SW480 (cell line): Measurements from ENCODE around the gene DISP3.

ENCODE experiments used
- DNase-seq: peaks from one replicate; pipeline ENCODE4 v3.0.0-alpha.2; 2016; ENCODE audit warnings: low spot score

DISP3 gene

DNA sequence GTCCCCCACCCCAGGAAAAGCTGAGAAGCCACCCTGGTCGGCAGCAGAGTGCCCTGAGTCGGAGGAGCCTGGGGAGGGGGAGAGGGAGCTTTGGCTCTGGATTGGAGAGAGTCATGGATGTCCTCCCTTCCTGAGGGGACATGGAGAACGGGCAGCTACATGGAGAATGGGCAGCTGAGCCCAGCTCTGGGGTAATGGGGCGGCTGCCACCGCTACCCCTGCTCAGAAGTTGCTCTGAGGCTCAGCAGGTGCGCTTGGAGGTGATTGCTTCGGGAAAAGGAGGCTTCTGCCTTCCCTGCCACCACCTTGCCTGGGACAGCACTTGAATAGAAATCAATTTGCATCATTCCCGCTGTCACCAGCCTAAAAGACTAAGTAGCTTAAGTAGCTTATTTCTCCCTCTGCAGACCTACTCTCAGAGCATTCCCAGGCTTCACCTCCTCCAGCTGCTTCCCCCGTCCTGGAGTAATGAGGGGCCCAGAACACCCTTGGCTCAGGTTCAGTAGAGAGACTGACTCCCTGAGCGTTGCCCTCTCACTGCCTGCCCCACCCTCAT is 8.3 kb downstream of the DISP3 start:
- no peak for DNase-seq

DNA sequence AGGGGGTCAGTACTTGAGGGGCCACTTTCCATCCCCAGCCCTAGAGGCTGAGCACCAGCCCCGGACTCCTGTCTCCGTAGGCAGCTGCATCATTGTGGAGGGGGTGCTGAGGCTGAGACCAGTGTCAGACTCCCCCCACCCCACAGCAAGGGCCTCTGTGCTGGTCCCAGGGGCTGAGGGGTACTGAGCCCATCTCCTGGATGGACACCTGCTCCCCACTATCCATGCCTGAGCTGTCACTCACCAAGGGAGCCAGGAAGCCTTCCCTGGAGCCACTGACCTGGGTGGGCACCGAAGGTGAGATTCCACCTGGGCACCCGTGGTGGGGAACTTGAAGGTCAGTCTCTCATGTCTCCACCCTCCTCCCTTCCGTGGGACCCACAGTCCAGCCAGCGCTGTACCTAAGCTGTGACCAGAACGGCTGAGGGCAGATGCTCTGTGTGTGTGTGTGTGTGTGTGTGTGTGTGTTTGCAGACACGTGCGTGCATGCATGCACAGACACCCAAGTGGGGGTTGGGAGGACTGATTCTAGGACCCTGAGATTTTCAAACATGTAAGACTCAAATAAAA is 9.3 kb downstream of the DISP3 start:
- no peak for DNase-seq

DNA sequence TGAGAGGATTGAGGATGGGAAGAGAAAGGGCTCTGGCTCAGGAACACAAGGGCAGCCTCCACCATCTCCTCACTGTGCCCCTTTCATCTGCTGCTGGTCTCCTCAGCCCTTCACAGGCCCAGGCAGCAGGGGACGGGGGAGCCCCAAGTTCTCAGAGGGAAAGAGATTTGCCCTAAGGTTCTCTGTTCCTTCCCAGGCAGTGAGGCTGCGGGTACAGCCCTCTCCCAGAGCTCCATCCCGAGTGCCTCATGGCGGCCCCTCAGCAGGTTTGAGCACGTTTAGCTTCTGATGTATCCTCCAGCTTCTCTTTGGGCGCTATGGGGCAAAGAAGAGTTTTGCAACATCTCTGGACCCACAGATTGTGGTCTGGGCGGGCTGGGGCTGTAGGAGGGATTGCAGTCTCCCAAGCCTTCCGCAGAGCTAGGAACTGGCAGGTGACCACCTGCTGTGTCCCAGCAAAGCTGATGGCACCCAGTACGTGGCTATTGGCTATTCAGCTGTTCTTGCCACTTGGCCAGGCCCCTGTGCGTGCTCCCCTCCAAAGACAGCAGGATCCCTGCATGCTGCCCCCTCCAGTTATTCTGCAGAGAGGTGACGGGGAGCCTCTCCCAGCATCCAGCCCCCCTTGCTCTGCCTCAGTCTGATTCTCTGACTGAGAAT is 10.1 kb downstream of the DISP3 start:
- DNase-seq = no peak

DNA sequence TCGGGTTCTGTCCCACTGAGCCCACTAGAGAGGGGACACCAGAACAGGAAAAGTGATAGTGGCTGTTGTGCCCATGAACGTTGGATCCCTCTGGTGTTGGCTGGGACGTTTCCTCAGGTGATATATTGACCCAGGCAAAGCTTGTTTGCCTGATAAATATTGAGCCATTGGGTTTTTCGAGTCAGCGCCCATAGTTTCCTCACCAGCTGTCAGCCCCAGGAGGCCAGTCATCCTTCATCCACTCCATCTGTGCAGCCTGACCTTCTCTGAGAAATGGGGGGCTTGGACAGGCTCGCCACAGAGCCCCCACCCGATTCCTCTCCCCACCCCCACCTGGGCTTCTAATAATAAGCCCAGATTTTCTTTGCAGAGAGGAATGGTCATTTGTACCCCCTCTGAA is 13.3 kb downstream of the DISP3 start:
- no peak for DNase-seq

DNA sequence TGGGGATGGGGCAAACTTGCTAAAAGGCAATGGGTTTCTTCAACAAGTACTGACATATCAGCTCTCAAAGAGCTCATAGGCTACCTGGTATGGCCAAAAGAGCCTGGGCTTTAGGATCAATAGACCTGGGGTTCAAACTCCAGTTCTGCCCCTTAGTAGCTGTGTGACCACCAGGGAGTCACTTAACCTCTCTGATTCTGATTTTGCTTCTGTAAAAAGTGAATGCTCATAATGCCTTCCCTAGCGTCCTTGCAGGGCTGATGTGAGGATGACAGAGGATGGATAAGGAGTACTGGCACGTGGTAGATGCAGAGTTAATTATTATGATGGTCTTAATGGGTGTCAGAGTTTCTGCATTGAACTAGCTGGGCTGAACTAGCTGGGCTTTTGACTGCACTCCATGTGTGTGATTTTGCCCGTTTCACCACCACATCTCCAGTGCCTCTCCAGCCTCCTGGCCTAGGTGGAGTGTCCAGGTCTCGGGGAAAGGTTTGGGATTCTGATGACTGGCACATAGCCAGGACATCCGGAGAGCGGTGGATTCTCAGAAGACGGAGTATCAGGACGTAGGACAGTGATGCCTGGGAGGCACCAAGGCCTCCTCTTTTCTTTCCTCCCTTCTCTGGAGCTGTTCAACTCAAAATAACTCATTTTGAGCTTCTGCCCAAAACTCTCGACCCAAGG is 15.2 kb downstream of the DISP3 start:
- no peak for DNase-seq

DNA sequence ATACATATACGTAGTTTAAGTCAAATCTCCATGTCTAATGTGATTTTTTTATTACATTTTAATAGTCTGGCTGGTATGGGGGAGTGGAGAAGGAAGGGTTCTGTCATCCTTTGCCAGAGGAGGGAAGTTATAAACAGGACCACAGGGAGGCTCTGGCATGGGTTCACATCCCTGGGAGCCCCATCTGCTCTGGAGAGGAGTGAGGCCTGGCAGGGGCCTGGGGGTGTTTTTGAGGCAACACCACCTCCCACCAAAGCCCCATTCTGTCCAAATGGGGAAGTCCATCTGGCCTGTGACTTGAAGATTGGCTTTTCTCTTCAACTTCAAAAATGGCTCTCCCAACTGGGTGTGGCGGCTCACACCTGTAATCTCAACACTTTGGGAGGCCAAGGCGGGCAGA is 15.8 kb downstream of the DISP3 start:
- DNase-seq = no peak

DNA sequence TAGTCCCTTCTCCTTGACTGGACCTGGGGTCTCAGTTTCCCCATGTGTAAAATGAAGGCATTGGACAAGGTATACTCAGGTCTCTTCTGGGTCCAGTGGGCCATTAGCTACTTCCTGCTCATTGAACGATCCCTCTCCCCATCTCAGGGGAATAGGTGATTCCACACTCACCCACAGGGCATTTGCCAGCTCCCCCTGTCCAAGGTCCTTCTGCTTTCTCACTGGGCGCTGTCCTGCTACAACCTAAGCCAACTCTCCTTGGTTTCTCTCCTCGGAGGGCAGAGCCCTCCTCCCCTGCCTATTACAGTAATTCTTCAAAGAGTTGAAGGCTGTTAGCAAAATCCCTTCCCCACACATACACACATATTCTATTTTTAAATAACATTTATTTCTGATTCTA is 16.6 kb downstream of the DISP3 start:
- DNase-seq = no peak

DNA sequence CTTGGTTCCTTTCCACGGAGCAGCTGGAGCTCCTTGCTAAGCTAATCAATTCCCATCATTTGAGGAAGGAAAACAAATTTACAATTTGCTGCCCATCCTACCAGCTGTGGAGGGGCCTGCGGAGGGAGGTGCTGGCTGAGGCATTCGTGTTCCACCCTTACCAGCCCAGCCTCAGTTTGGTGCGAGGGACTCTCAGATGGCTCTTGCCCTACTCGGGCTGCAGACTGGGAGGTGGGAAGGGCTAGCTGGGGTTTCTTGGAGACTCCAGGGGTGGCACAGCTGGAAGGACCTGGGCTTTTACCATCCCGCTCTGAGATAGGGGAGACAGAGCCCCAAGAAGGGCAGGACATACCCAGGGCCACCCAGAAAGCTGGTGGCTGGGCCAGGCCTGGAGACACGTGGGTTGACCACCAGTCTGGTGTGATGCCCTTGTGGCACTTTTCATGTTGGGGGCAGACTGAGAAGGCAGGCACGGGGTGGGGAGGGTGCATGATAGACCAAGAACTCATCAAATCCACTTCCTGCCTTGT is 17.7 kb downstream of the DISP3 start:
- no peak for DNase-seq

DNA sequence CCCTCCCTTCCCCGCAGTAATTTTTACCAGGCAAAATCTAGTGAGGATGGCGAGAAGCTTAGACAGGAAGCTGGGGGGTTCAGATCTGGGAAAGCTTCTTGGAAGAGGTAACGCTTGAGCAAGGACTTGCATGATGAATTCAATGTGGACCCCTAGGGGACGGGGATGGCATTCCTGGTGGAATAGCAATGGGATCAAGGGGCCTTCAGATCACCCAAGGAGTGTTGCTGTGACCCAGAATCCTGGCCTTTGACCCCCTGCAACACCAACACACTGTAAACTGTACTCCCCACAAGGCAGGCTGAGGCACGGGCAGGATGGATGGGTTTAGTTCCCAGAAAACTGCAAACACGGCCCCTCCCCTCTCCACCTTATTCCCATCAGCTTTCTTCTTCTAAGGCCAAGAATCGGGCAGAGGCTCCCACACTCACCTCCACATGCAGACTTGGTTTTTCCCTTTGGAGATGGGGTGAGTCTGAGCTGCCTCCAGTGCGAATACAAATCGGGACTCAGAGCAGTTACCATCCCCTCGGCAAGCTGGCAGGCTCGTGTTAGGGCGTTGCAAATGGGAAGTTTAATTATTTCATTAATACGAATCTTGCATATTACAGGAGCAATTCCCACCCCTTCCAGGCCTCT is 20.1 kb downstream of the DISP3 start:
- DNase-seq = no peak

DNA sequence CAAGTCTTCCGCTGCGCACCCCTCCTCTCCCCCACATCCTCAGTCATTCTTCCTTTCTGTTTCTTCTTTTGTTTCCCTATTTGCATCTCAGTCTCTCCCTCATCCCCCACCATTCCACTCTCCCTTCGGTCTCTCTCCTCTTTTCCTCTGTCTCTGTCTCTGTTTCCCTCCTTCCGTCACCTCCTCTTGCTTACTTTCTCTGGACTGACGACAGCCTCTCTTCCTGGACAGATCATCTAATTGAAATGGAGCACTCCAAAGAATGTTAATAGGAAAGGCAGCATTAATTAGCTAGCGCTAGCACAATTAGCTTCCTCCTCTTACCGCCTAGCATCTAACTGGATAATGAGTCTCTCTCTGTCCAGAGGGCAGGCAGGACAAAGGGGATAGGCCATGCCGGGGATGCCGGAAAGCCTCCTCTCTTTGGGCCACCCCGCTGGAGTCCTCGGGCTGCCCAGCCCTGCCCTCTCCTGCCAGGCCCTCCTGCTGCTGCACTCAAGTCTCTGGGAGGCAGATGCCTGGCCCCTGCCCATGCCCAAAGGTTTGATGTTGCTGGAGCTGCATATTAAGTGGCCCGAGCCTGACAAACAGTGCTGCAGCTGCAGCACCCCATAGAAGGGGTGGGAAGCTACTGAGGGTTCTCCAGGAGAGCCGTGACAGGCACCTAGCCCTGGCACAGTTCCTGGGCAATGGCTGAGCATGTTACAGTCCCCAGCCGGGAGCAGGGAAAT is 20.8 kb downstream of the DISP3 start:
- no peak for DNase-seq

DNA sequence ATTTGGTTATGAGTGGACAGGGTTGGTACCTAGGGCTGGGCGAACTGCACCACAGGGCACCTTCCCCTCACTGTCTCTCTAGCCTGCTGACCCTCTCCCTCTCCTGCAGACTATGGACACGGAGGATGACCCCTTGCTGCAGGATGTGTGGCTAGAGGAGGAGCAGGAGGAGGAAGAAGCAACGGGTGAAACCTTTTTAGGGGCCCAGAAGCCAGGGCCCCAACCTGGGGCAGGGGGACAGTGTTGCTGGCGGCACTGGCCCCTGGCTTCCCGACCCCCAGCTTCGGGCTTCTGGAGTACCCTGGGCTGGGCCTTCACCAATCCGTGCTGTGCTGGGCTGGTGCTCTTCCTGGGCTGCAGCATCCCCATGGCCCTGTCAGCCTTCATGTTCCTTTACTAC is 21.9 kb downstream of the DISP3 start:
- no peak for DNase-seq

DNA sequence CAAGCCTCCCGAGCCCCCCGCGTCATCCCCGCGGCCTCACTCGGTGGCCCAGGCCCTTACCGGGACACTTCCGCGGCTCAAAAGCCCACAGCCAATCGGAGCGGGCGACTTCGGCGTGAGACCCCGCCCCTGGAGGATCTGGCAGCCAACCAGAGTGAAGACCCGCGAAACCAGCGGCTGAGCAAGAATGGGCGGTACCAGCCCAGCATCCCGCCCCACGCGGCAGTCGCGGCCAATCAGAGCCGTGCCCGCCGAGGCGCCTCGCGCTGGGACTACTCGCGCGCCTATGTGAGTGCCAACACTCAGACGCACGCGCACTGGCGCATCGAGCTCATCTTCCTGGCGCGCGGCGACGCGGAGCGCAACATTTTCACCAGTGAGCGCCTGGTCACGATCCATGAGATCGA is 22.5 kb downstream of the DISP3 start:
- no peak for DNase-seq

DNA sequence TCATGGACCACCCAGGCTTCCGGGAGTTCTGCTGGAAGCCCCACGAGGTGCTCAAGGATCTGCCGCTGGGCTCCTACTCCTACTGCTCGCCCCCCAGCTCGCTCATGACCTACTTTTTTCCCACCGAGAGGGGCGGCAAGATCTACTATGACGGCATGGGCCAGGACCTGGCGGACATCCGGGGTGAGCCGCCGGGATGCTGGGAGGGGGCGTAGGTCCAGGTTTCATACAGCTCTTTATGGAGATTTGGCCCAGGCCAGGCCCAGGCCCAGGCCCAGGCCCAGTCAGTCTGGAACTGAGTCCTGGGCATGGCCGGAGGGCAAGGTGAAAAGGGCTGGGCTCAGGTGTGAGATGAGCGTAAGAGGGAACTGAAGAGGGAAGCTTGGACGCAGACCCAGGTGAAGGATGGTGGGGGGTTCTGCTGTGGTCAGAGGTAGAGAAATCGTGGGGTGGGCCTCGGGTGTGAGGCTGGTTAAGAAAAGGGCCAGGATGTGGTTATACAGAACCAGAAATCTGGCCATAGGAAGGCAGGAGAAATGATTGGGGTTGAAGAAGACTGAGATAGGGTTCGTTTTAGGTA is 23.0 kb downstream of the DISP3 start:
- no peak for DNase-seq

DNA sequence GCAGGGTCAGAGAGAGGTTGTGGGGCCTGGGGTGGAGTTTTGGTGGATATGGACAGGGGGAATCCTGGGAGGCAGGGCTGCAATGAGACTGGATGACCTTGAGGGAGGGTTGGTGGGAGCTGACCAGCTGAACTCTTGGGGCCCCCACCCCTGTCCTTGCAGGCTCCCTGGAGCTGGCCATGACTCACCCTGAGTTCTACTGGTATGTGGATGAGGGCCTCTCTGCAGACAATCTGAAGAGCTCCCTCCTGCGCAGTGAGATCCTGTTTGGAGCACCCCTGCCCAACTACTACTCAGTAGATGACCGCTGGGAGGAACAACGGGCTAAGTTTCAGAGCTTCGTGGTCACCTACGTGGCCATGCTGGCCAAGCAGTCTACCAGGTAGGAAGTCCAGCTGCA is 23.6 kb downstream of the DISP3 start:
- no peak for DNase-seq

DNA sequence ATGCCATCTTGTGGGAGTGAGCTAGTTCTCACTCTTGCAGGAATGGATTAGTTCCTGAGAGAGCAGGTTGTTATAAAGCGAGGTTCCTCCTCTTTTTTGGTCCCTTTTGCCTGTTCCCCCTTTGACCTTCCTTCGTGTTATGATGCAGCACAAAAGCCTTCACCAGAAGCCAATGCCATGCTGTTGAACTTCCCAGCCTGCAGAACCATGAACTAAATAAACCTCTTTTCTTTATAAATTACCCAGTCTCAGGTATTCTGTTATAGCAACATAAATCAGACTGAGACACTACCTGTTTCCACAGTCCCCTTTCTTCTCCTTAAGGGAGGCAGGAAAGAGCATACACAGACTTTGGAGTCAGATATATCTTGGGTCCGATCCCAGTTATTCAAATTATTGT is 25.6 kb downstream of the DISP3 start:
- DNase-seq = no peak

DNA sequence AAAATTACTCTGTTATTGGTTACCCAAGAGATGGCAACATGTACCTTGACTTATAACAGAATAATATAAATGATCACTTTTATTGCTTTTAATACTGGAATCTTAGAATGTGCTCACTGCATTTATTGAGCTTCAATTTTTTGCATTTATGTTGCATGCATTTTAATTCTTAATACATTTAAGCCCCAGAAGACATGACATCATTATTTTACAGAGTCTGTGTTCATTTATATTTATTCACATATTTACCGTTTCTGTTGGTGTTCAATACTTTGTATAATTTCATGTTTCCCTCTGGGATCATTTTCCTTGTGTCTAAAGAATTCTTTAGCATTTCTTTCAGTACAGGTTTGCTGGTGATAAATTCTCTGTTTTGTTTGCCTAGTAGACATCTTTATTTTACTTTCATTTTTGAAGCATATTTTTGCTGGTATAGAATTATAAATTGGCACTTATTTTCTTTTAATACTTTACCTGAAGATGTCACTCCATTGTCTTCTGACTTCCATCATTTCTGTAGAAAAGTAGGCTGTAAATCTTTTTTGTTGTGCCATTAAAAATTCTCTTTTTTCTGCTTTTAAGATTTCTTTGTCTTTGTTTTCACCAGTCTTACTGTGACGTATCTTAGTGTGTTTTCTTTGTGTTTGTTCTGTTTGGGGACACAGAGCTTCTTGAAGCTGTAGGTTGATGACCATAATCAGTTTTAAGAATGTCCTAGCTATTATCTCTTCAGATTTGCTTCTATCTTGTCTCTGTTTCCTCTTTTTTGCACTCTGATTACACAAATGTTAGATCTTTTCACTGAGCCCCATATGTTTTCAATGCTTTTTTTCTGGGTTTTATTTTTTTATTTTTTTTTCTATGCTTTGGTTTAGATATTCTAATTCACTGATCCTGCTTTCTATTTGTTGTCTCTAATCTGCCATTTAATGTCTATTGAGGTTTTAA is 26.9 kb downstream of the DISP3 start:
- peak; percentile 26 for DNase-seq

DNA sequence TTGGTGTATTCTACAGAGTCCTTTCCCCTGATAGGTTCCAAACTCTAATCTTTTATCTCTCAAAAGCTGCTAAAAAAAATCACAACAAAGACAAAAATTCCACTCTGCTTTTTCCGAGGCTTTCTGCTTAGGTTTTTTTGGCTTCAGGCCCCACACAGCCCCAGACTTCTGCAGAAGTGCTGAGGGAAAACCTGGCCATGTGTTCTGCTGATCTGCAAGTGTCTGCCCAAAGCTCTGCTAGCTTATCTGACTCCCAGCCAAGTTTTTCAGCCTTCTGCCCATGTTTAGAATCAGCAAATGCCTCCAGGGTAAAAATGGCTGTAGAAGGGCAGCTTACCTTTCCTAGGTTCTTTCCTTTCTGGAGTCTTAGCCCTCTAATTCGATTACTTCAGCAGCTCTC is 28.4 kb downstream of the DISP3 start:
- no peak for DNase-seq

DNA sequence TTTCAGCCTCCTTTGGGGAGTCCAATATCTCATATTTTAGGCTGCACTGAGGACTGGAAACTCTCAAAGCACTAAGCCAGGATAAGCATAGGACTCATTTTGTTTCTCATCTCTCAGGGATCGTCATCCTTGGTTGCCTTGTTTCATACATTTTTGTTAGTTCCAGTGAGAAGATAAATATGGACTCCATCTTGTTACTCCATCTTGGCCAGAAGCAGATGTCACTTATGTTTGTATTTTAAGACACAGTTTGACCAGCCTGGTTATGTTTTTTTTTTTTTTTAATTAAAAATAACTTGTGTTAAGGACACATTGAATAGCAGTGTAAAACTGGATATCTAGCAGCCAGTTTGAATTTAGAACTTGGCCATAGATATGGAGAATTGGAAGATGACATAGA is 34.7 kb downstream of the DISP3 start:
- DNase-seq = no peak

DNA sequence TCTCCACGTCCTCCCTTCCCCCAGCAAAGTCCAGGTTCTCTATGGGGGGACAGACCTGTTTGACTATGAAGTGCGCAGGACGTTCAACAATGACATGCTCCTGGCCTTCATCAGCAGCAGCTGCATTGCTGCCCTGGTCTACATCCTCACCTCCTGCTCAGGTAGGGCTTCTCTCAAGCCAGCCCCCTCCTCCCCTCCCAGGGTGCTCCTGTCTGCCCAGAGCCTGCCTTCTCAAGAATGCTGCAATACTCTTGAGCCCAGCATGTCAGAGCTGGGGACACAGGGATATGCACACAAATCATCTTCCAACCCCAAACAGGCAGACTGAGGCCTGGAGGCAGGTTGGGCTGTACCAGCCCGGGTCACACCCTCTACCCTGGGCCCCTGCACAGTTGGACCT is 35.4 kb downstream of the DISP3 start:
- no peak for DNase-seq
